Right atrium auricular region (tissue), 2 donors: ENCODE data around the gene HTR3A. TPM values are rescaled to one million over a fixed set of nuclear protein-coding genes. Genes with fewer than 3 reads are reported as not detected.

ENCODE experiments used
- DNase-seq: peaks from one replicate; pipeline ENCODE4 v3.0.0-alpha.2; 2019; ENCODE audit warnings: low spot score
- H3K27ac ChIP-seq, 2 donors: fragments of 200-600 bp; sonication (generic); 1 replicate in 1 of 2; 2 replicates in 1 of 2; pipeline ENCODE4 v1.5.1; 2016 to 2019
- H3K27me3 ChIP-seq, 2 donors: fragments of 200-600 bp; sonication (generic); one replicate each; pipeline versions ENCODE4 v1.5.1 to v1.6.0; 2017 to 2019
- H3K36me3 ChIP-seq: fragments of 200-600 bp; sonication (generic); one replicate; pipeline ENCODE4 v1.5.1; 2016
- H3K4me1 ChIP-seq, 2 donors: fragments of 200-600 bp; sonication (generic); one replicate each; pipeline versions ENCODE4 v1.5.1 to v1.6.0; 2017 to 2019
- H3K4me3 ChIP-seq, 2 donors: fragments of 200-600 bp; sonication (generic); 1 replicate in 1 of 2; 2 replicates in 1 of 2; pipeline ENCODE4 v1.5.1; 2017 to 2019; ENCODE audit warnings: mild to moderate bottlenecking in 1 of 2, moderate library complexity in 1 of 2
- H3K9me3 ChIP-seq, 2 donors: fragments of 200-600 bp; sonication (generic); one replicate each; pipeline ENCODE4 v1.5.1; 2019
- CTCF ChIP-seq, 2 donors: fragments of 200-600 bp; sonication (generic); IDR thresholded peaks; one replicate each; pipeline ENCODE4 v1.5.1; 2019; ENCODE audit warnings: antibody characterized with exemption in 2 of 2
- total RNA-seq, 2 donors: library from RNA; depleted of rRNA; stranded (reverse); fragments of >200 nt; gene quantifications; one replicate each; pipeline ENCODE4 v1.1.0, GENCODE V29; 2016

Gene HTR3A
- total RNA-seq, 2 donors from 2014 or later, result 0.24 TPM; not detected in 1

GRCh38 chr11:113989916-113990315 lies 15.0 kb downstream of the HTR3A start:
- no peak for DNase-seq

GRCh38 chr11:113991170-113991569 lies 16.3 kb downstream of the HTR3A start:
- DNase-seq, result no peak
- no peaks in the 10 kb centered on the region for H3K9me3 ChIP-seq
- H3K27me3 ChIP-seq, result no peaks in the 10 kb centered on the region
- H3K4me1 ChIP-seq, result no peaks in the 10 kb centered on the region
- no peak overlapping the region for H3K4me3 ChIP-seq
- no peak overlapping the region for H3K27ac ChIP-seq
- TF ChIP-seq CTCF (IDR thresholded peaks at IDR 0.05), result no peak
- H3K36me3 ChIP-seq, result no peaks in the 10 kb centered on the region

More at GRCh38 chr11:113989916-113990315, 15.0 kb downstream of the HTR3A start:
- no peak overlapping the region for H3K27ac ChIP-seq
- H3K4me1 ChIP-seq, result no peaks in the 10 kb centered on the region
- H3K4me3 ChIP-seq, result no peak overlapping the region
- H3K36me3 ChIP-seq, result no peaks in the 10 kb centered on the region
- no peak for TF ChIP-seq CTCF (IDR thresholded peaks at IDR 0.05)
- no peaks in the 10 kb centered on the region for H3K9me3 ChIP-seq
- H3K27me3 ChIP-seq, result no peaks in the 10 kb centered on the region

GRCh38 chr11:113991718-113992458 lies 17.0 kb downstream of the HTR3A start:
- DNase-seq, result no peak
- TF ChIP-seq CTCF (IDR thresholded peaks at IDR 0.05), result no peak

GRCh38 chr11:113992459-113993110 lies 17.7 kb downstream of the HTR3A start:
- DNase-seq, result no peak
- H3K27ac ChIP-seq, result no peak overlapping the region
- H3K4me1 ChIP-seq, result no peaks in the 10 kb centered on the region
- TF ChIP-seq CTCF (IDR thresholded peaks at IDR 0.05), result no peak
- no peaks in the 10 kb centered on the region for H3K27me3 ChIP-seq
- H3K4me3 ChIP-seq, result no peak overlapping the region
- no peaks in the 10 kb centered on the region for H3K9me3 ChIP-seq
- H3K36me3 ChIP-seq, result no peaks in the 10 kb centered on the region

More at GRCh38 chr11:113991718-113992458, 17.0 kb downstream of the HTR3A start:
- Histone ChIP-seq H3K27ac (no peak overlapping the region), H3K9me3 (no peaks in the 10 kb centered on the region), H3K27me3 (no peaks in the 10 kb centered on the region), H3K4me3 (no peak overlapping the region), H3K36me3 (no peaks in the 10 kb centered on the region), H3K4me1 (no peaks in the 10 kb centered on the region)

GRCh38 chr11:113994077-113994954 lies 19.4 kb downstream of the HTR3A start:
- Histone ChIP-seq H3K27ac (no peak overlapping the region), H3K27me3 (no peaks in the 10 kb centered on the region), H3K36me3 (no peaks in the 10 kb centered on the region), H3K9me3 (no peaks in the 10 kb centered on the region), H3K4me1 (no peaks in the 10 kb centered on the region), H3K4me3 (no peak overlapping the region)
- TF ChIP-seq CTCF (IDR thresholded peaks at IDR 0.05), result peak; percentile 52 to 85
- DNase-seq, result no peak
